ENCODE measurements around the gene LSM10.

The LSM10 gene

GRCh38 chr1:36397378-36398230 is at the start of gene LSM10:
TSS of gene LSM10 (minus strand) at chr1:36397908. CDS start at chr1:36394129, 3,779 bp downstream.
- peak; percentile 70 for TF ChIP-seq ELF4 (IDR thresholded peaks at IDR 0.05)
- peak; percentile 73 for TF ChIP-seq L3MBTL2 (conservative IDR thresholded peaks at IDR 0.05)
- TF ChIP-seq PKNOX1 (IDR thresholded peaks at IDR 0.05), result no peak
- TF ChIP-seq ARNT (IDR thresholded peaks at IDR 0.05), result no peak
- no peak for TF ChIP-seq TARDBP (IDR thresholded peaks at IDR 0.05)
- POLR2A ChIA-PET, result interaction anchor here (0.6 to 7.7 kb wide), 12 partner anchors 10 to 248 kb away, joined by 3 to 147 read pairs (median 5); partner anchors contain the start of genes OSCP1, STK40 and TRAPPC3
- CTCF ChIA-PET, result interaction anchor here (0.7 kb wide), 1 partner anchor 110 kb away, joined by 3 read pairs; no protein-coding TSS in a partner anchor
- DNase-seq (ENCODE audit: extremely low spot score), result peak; percentile 95

- TF ChIP-seq SUZ12 (IDR thresholded peaks at IDR 0.05) (no peak), LEF1 (IDR thresholded peaks at IDR 0.05; ENCODE audit: borderline replicate concordance) (no peak), L3MBTL2 (conservative IDR thresholded peaks at IDR 0.05) (no peak), ZNF384 (IDR thresholded peaks at IDR 0.05) (no peak), HDGF (IDR thresholded peaks at IDR 0.05; ENCODE audit: borderline replicate concordance) (no peak), ARNT (IDR thresholded peaks at IDR 0.05) (no peak), CTBP1 (IDR thresholded peaks at IDR 0.05; ENCODE audit: borderline replicate concordance) (no peak), ELF4 (IDR thresholded peaks at IDR 0.05) (no peak), NFRKB (IDR thresholded peaks at IDR 0.05) (no peak), TARDBP (IDR thresholded peaks at IDR 0.05) (no peak), FOXM1 (IDR thresholded peaks at IDR 0.05; ENCODE audit: borderline replicate concordance) (no peak), PKNOX1 (IDR thresholded peaks at IDR 0.05) (no peak), BHLHE40 (IDR thresholded peaks at IDR 0.05; ENCODE audit: borderline replicate concordance) (no peak), FOXA1 (IDR thresholded peaks at IDR 0.05) (no peak), FOXK2 (IDR thresholded peaks at IDR 0.05) (no peak), SP1 (IDR thresholded peaks at IDR 0.05) (no peak)
- POLR2A ChIA-PET, result no interaction called here
- CTCF ChIA-PET, result no interaction called here
- DNase-seq (ENCODE audit: extremely low spot score), result no peak
Observed at GRCh38 chr1:36447450-36447849, 49.7 kb upstream of the LSM10 start.

GRCh38 chr1:36446746-36447145 is 49.0 kb upstream of the LSM10 start:
- TF ChIP-seq SUZ12 (IDR thresholded peaks at IDR 0.05) (no peak), ELF4 (IDR thresholded peaks at IDR 0.05) (no peak), L3MBTL2 (conservative IDR thresholded peaks at IDR 0.05) (no peak), BHLHE40 (IDR thresholded peaks at IDR 0.05; ENCODE audit: borderline replicate concordance) (no peak), NFRKB (IDR thresholded peaks at IDR 0.05) (no peak), ZNF384 (IDR thresholded peaks at IDR 0.05) (no peak)
- CTCF ChIA-PET, result interaction anchor here (0.6 kb wide), 1 partner anchor 356 kb away, joined by 3 read pairs; no protein-coding TSS in a partner anchor
- no peak for DNase-seq (ENCODE audit: extremely low spot score)
- POLR2A ChIA-PET, result no interaction called here

- POLR2A ChIA-PET, result no interaction called here
- DNase-seq (ENCODE audit: extremely low spot score), result peak; percentile 32
- CTCF ChIA-PET, result interaction anchor here (0.6 kb wide), 1 partner anchor 356 kb away, joined by 3 read pairs; no protein-coding TSS in a partner anchor
- TF ChIP-seq FOXA1 (IDR thresholded peaks at IDR 0.05) (no peak), LEF1 (IDR thresholded peaks at IDR 0.05; ENCODE audit: borderline replicate concordance) (no peak), TARDBP (IDR thresholded peaks at IDR 0.05) (no peak), ARNT (IDR thresholded peaks at IDR 0.05) (no peak), SUZ12 (IDR thresholded peaks at IDR 0.05) (no peak), SP1 (IDR thresholded peaks at IDR 0.05) (no peak), FOXM1 (IDR thresholded peaks at IDR 0.05; ENCODE audit: borderline replicate concordance) (no peak), ZNF384 (IDR thresholded peaks at IDR 0.05) (no peak), L3MBTL2 (conservative IDR thresholded peaks at IDR 0.05) (no peak), HDGF (IDR thresholded peaks at IDR 0.05; ENCODE audit: borderline replicate concordance) (no peak), PKNOX1 (IDR thresholded peaks at IDR 0.05) (no peak), FOXK2 (IDR thresholded peaks at IDR 0.05) (no peak), BHLHE40 (IDR thresholded peaks at IDR 0.05; ENCODE audit: borderline replicate concordance) (no peak), ELF4 (IDR thresholded peaks at IDR 0.05) (no peak), NFRKB (IDR thresholded peaks at IDR 0.05) (no peak), CTBP1 (IDR thresholded peaks at IDR 0.05; ENCODE audit: borderline replicate concordance) (no peak)
Observed at GRCh38 chr1:36446271-36446670, 48.6 kb upstream of the LSM10 start.

- ChIA-PET CTCF (no interaction called here), POLR2A (interaction anchor here (2.3 kb wide), 1 partner anchor 21 kb away, joined by 8 read pairs; the partner anchor contains the start of gene MRPS15)
- TF ChIP-seq HDGF (IDR thresholded peaks at IDR 0.05; ENCODE audit: borderline replicate concordance) (no peak), NFRKB (IDR thresholded peaks at IDR 0.05) (no peak), PKNOX1 (IDR thresholded peaks at IDR 0.05) (no peak), SP1 (IDR thresholded peaks at IDR 0.05) (no peak)
- no peak for DNase-seq (ENCODE audit: extremely low spot score)
Observed at GRCh38 chr1:36443297-36443696, 45.6 kb upstream of the LSM10 start.

All from HEK293T (cell line).